GM06990 (cell line): ENCODE results near the gene OVCH2.
A peak's percentile ranks its signal among the peaks of the same experiment; 100 is the strongest.

Experiments used
- DNase-seq: peaks from one replicate; pipeline ENCODE4 v3.0.0-alpha.2; 2011; ENCODE audit not compliant: insufficient read length; ENCODE audit errors: extremely low read depth
- H3K27me3 ChIP-seq: replicated peaks from 2 replicates; pipeline ENCODE4 v1.6.0; 2011; ENCODE audit warnings: low read length; ENCODE audit not compliant: control insufficient read depth, insufficient read depth
- H3K36me3 ChIP-seq: 2 replicates; pipeline ENCODE4 v1.5.1; 2011; ENCODE audit warnings: low read length; ENCODE audit not compliant: control insufficient read depth, insufficient read depth
- H3K4me3 ChIP-seq: replicated peaks from 2 replicates; pipeline ENCODE4 v1.5.1; 2011; ENCODE audit warnings: low read depth, mild to moderate bottlenecking, control low read depth, low read length
- TF ChIP-seq, protein P1 (sequence below): IDR thresholded peaks from 2 replicates; pipeline ENCODE4 v1.5.1; 2011; ENCODE audit warnings: low read length, control low read depth, mild to moderate bottlenecking, inconsistent platforms; ENCODE audit not compliant: insufficient read depth, poor library complexity, severe bottlenecking

OVCH2 gene

DNA sequence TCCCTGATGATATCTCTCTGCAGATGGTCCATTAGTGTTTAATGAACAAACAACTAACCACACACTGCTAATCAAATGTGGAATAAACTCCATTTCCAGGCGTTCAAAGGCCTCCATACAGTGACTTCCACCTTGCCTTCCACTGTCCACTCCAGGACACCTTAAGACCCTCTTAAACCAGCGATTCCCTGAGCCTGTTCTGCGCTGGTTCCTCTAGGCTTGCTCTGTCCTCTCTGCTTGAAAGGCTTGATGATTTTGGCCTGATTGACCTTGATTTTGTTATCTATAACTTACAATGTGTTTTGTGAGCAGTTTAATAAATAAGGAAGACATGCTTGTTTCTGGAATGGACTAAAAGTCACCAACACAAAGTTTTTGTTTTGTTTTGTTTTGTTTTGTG, 12.0 kb downstream of the OVCH2 start:
- TF ChIP-seq, protein P1, sequence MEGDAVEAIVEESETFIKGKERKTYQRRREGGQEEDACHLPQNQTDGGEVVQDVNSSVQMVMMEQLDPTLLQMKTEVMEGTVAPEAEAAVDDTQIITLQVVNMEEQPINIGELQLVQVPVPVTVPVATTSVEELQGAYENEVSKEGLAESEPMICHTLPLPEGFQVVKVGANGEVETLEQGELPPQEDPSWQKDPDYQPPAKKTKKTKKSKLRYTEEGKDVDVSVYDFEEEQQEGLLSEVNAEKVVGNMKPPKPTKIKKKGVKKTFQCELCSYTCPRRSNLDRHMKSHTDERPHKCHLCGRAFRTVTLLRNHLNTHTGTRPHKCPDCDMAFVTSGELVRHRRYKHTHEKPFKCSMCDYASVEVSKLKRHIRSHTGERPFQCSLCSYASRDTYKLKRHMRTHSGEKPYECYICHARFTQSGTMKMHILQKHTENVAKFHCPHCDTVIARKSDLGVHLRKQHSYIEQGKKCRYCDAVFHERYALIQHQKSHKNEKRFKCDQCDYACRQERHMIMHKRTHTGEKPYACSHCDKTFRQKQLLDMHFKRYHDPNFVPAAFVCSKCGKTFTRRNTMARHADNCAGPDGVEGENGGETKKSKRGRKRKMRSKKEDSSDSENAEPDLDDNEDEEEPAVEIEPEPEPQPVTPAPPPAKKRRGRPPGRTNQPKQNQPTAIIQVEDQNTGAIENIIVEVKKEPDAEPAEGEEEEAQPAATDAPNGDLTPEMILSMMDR: no peak
- H3K27me3 ChIP-seq: peaks cover 1% of the 10 kb centered on the region
- H3K36me3 ChIP-seq: no peaks in the 10 kb centered on the region
- H3K4me3 ChIP-seq: 0 out of 2 replicates have a peak overlapping the region, but pooled peaks have one; percentile 10
- no peak for DNase-seq

DNA sequence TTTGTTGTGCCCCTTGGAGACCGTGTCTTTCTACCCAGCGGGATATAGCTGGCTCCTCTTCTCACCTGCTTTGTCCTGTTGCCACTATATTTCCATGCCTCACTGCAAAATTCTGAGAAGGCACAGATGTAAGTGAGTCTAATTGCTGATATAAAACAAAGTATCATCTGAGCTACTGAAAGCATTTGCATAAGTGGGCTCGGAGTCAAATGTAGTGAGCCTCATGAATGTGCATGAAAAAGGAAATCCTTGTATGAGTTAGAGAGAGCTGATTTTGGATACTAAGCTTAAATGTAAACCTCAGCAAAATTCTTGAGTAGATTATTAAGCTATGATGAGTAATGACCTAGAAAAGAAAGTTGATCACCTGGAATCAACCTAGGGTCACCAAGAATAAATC, 13.9 kb downstream of the OVCH2 start:
- peaks cover 1% of the 10 kb centered on the region for H3K27me3 ChIP-seq

DNA sequence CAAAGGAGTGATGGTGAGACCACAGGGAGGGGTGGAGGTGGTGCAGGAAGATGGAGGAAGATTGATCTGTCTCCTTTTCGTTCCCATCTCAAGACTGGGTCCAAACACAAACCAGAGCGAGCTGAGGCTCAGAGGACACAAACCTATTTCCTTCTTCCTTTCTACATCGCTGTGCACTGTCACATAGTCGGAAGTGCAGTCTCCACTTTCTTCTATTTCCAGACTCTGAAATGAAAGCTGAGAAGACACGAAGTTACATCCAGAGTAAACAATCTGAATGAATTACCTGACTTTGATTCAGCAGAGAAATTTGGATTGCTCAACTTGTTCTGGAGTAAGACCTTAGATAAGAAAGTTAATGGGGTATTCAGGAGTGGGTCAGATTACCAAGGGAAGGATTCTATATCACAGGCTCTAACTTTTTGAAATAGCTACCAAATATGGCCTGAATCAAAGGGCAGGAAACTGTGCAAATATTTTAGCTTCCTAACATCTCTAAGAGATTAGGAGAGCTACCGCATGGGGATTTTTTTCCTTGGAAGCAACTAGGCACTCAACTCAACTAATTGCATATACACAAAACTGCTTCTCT, 14.4 kb downstream of the OVCH2 start:
- TF ChIP-seq, protein P1: no peak
- peaks cover 1% of the 10 kb centered on the region for H3K27me3 ChIP-seq
- H3K4me3 ChIP-seq: no peak overlapping the region
- no peaks in the 10 kb centered on the region for H3K36me3 ChIP-seq
- DNase-seq: no peak

More for the DNA sequence above, 13.9 kb downstream of the OVCH2 start:
- H3K4me3 ChIP-seq: no peak overlapping the region
- DNase-seq: no peak
- H3K36me3 ChIP-seq: no peaks in the 10 kb centered on the region
- TF ChIP-seq, protein P1: no peak

DNA sequence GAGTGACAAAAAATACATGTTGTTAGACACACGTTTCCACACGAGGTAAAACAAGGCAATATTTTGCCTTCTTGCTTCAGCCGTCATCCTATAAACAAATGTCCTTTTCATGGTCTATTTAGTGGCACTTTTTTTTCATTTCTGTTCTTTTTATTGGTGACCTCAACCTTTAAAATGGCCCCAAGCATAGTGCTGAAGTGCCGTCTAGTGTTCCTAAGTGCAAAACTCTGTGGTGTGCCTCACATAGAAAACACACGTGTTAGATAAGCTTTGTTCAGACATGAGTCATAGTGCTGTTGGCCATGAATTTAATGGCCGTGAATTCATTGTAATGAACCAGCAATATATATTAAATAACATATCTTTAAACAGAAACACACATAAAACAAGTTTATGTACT, 15.6 kb downstream of the OVCH2 start:
- H3K4me3 ChIP-seq: no peak overlapping the region
- TF ChIP-seq, protein P1: peak; percentile 31
- DNase-seq: no peak
- H3K27me3 ChIP-seq: peaks cover 1% of the 10 kb centered on the region
- H3K36me3 ChIP-seq: no peaks in the 10 kb centered on the region

DNA sequence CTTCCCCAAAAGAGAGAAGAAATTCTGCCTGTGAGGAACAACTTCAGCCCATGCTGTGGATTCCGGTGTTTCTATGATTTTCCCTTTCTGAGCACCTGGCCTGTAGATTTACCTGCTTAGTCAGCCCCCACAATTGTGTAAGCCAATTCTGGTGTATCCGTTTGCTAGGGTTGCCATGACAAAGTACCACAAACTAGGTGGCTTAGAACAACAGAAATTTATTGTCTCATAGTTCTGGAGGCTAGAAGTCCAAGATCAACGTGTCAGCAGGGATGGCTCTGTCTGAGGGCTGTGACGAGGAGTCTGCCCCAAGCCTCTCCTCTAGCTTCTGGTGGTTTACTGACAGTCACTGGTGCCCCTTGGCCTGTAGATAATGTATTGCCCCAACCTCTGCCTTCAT, 17.0 kb downstream of the OVCH2 start:
- TF ChIP-seq, protein P1: no peak
- Histone ChIP-seq H3K36me3 (no peaks in the 10 kb centered on the region), H3K27me3 (peaks cover under 1% of the 10 kb centered on the region), H3K4me3 (no peak overlapping the region)
- DNase-seq: no peak
